ENCODE data around the gene B4GALNT4. TPM values are rescaled to one million over a fixed set of nuclear protein-coding genes. Genes with fewer than 3 reads are reported as not detected.

Gene B4GALNT4
- total and polyA plus RNA-seq, 2 of the 13 experiments (the other 11 are each of a cell fraction or from before 2014, with no cell fraction given), result 30.5 to 50.1 TPM

DNA sequence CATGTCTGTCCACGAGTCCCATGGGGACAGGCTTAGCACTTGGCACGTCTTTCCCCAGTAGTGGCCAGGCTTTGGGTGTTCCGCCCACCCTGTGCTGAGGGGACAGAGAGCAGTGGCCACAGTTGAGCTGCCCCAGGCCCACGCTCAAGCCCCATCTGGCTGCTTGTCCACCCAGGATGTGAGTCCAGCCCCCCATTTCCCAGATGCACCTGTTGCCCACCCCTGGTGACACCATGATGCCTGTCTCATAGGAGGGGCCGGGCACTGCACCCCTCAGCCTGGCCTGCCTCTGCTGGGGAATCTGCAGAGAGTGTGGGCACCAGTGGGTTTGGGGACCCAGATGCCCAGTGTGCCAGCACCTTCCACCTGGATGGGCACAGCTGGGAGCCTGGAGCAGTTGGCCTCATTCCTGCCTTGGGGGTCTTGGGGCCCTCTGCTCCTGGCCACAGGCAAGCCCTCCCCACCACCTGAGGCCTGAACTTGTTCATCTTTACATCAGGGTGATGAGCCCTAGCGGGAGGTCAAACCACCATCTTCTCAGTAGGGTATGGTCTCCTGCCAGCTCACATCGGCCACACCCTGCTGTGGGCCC is 39.8 kb downstream of the B4GALNT4 start:
- Histone ChIP-seq H3K36me3 (replicated peaks in 1 of 2; ENCODE audit: control insufficient read depth in 1 of 2, insufficient read depth in 2 of 2, low read length in 2 of 2) (peaks cover under 1 to 2% of the 10 kb centered on the region in 2 experiments; a peak in 3 of 5 replicates), H3K9ac (ENCODE audit: insufficient read depth, low read depth, low read length) (peak overlapping the region; percentile 58; the same call in 1 of the 2 replicates), H3K4me3 (replicated peaks in 1 of 3; ENCODE audit: insufficient read depth in 1 of 3, low read depth in 2 of 3, low read length in 3 of 3) (peak overlapping the region in 1 of 3 experiments; percentile 68; a peak in 2 of 6 replicates), H3K4me1 (ENCODE audit: insufficient read depth, low read length) (peaks cover 46% of the 10 kb centered on the region), H2AFZ (ENCODE audit: low read length) (no peak overlapping the region), H3K79me2 (ENCODE audit: insufficient read depth, low read length) (no peaks in the 10 kb centered on the region), H3K4me2 (ENCODE audit: low read depth, low read length) (peak overlapping the region; percentile 94), H4K20me1 (ENCODE audit: insufficient read depth, low read length) (no peaks in the 10 kb centered on the region), H3K9me3 (ENCODE audit: low read length) (no peaks in the 10 kb centered on the region), H3K27ac (ENCODE audit: extremely low read length, insufficient read depth, low read length) (peak overlapping the region; percentile 78), H3K27me3 (ENCODE audit: control insufficient read depth in 1 of 2, insufficient read depth in 2 of 2, low read length in 2 of 2) (0 out of 5 replicates have a peak, but pooled peaks cover 0 to 3% of the 10 kb centered on the region in 2 experiments)
- peak; percentile 5 for ATAC-seq
- no peak for FAIRE-seq
- TF ChIP-seq ZNF570 (CRISPR knock-in tag; IDR thresholded peaks at IDR 0.05; ENCODE audit: borderline replicate concordance) (no peak), ZNF235 (CRISPR knock-in tag; IDR thresholded peaks at IDR 0.05; ENCODE audit: borderline replicate concordance) (0 out of 2 replicates have a peak, but pooled peaks have one; percentile 19), CEBPZ (IDR thresholded peaks at IDR 0.05; ENCODE audit: low read length) (no peak), SMAD9 (CRISPR knock-in tag; IDR thresholded peaks at IDR 0.05) (peak; percentile 24; the same call in 1 of the 2 replicates), CREBL2 (CRISPR knock-in tag; IDR thresholded peaks at IDR 0.05; ENCODE audit: borderline replicate concordance) (no peak), MAF1 (CRISPR knock-in tag; IDR thresholded peaks at IDR 0.05; ENCODE audit: borderline replicate concordance) (no peak), ZNF775 (CRISPR knock-in tag; IDR thresholded peaks at IDR 0.05; ENCODE audit: borderline replicate concordance) (no peak), AGO2 (optimal IDR thresholded peaks at IDR 0.05; ENCODE audit: low read depth, low read length) (peak; percentile 28), ZNF34 (CRISPR knock-in tag; IDR thresholded peaks at IDR 0.05; ENCODE audit: borderline replicate concordance) (no peak), ZNF296 (CRISPR knock-in tag; conservative IDR thresholded peaks at IDR 0.05) (no peak), ZBTB7A (CRISPR knock-in tag; IDR thresholded peaks at IDR 0.05) (no peak), GFI1 (CRISPR knock-in tag; IDR thresholded peaks at IDR 0.05; ENCODE audit: borderline replicate concordance) (no peak), ZNF724P (CRISPR knock-in tag; IDR thresholded peaks at IDR 0.05; ENCODE audit: borderline replicate concordance) (0 out of 2 replicates have a peak, but pooled peaks have one; percentile 8), ZHX1 (CRISPR knock-in tag; IDR thresholded peaks at IDR 0.05; ENCODE audit: low read depth) (no peak), FOXA1 (IDR thresholded peaks at IDR 0.05) (no peak), FOXA1 (CRISPR knock-in tag; IDR thresholded peaks at IDR 0.05) (no peak), ZNF263 (CRISPR knock-in tag; IDR thresholded peaks at IDR 0.05) (no peak)
- TF ChIP-seq, protein P1, sequence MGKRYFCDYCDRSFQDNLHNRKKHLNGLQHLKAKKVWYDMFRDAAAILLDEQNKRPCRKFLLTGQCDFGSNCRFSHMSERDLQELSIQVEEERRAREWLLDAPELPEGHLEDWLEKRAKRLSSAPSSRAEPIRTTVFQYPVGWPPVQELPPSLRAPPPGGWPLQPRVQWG (CRISPR knock-in tag; IDR thresholded peaks at IDR 0.05; ENCODE audit: borderline replicate concordance, low read depth), result no peak
- DNase-seq (ENCODE audit: low spot score), result no peak
- WGBS (ENCODE audit: low lambda C conversion rate), result 83% methylated on average over 2 of the region's 7 CpGs
- ChIA-PET CTCF (ENCODE audit: low intra/inter-chr PET ratio, low total read pairs) (no interaction called here), POLR2A (interaction anchor here (0.9 to 3.8 kb wide), 2 partner anchors 16 to 39 kb away, joined by 3 to 31 read pairs; no protein-coding TSS in a partner anchor)
- in situ Hi-C loops (cut with HindIII; ENCODE audit: extremely low pct_ligation_motif_present, low pct_unique_long_range_greater_than_20kb), result loop anchor here (5.0 kb wide), 1 partner anchor 33 kb away; the partner anchor contains the start of gene ANO9
- intact Hi-C loops (cut with micrococcal nuclease; ENCODE audit: unreplicated experiment), result loop anchor here (5.0 kb wide), 1 partner anchor 38 kb away; no protein-coding TSS in a partner anchor
- BruUV-seq (replicated peaks), result no TSS peak
